OCI-LY1 (cell line): ENCODE measurements around the gene C3orf70.

Experiments used
- CTCF ChIP-seq: fragments of 200-600 bp; sonication (generic), shearing (Covaris generic); IDR thresholded peaks from 2 replicates; pipeline ENCODE4 v1.5.1; 2017; ENCODE audit warnings: mild to moderate bottlenecking, antibody characterized with exemption, low read length, moderate library complexity, mixed read lengths
- EZH2 ChIP-seq: fragments of 200-600 bp; sonication (generic), shearing (Covaris generic); IDR thresholded peaks from 2 replicates; pipeline ENCODE4 v1.8.0; 2017; ENCODE audit warnings: borderline replicate concordance, mixed run types, mild to moderate bottlenecking, antibody characterized with exemption, low read length, moderate library complexity, mixed read lengths

GRCh38 chr3:185151964-185152409, 873 bp downstream of the C3orf70 start:
- TF ChIP-seq CTCF = no peak
- no peak for TF ChIP-seq EZH2
